Measurements from ENCODE around the gene MSANTD1. TPM values are rescaled to one million over a fixed set of nuclear protein-coding genes. Genes with fewer than 3 reads are reported as not detected.

The MSANTD1 gene
- total RNA-seq, 1 donor from 2014 or later = 1.7 TPM

DNA sequence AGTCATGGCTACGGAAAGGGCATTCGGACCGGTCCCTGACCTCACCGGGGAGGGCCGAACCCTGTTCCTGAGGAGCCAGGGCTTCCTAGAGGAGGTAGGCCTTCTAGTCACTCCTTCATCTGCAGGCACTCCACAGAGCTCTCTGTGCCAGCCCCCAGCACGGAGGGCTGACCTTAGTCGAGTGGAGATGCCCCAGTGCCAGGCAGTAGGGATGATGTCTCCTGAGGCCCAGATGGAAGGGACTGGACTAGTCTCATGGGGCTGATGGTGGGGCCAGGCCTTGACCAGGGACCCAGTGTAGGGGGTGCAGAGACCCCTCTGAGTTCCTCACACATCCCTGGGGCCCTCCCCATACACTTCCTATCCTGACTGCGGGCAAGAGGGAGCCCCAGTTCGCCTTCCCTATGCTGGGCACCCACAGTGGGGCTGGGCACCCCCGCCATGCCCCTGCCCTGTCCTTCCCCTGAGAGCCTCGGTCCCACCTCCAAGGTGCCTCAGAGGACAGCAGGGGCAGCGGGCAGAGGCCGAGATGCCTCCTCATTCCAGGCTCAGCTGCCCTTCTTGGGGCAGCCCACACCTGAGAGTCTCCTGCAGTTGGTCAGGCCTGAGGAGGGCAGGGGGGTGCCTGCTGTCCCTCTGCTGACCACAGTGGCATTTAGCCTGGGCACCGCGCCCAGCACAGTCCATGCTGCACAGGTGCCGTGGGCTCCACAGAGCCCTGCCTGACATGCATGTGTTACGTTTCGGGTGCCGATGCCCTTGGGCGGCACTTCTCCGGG is 1.4 kb upstream of the MSANTD1 start:
- no peak for DNase-seq (ENCODE audit: low spot score)

DNA sequence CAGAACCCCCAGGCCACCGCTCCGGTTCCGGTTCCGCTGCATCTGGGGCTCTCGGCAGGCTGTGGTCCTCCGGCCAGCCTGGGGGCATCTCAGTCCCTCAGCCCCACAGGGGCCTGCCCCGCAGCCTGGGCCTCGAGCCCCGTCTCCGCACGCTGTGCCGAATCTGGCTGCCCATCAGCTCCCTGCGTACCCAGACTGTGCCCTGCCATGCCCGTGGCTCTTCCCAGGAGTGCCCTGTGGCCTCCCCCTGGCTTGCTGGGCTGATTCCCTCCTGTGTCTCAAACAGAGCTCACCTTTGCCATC is 830 bp upstream of the MSANTD1 start:
- DNase-seq (ENCODE audit: low spot score) = no peak

DNA sequence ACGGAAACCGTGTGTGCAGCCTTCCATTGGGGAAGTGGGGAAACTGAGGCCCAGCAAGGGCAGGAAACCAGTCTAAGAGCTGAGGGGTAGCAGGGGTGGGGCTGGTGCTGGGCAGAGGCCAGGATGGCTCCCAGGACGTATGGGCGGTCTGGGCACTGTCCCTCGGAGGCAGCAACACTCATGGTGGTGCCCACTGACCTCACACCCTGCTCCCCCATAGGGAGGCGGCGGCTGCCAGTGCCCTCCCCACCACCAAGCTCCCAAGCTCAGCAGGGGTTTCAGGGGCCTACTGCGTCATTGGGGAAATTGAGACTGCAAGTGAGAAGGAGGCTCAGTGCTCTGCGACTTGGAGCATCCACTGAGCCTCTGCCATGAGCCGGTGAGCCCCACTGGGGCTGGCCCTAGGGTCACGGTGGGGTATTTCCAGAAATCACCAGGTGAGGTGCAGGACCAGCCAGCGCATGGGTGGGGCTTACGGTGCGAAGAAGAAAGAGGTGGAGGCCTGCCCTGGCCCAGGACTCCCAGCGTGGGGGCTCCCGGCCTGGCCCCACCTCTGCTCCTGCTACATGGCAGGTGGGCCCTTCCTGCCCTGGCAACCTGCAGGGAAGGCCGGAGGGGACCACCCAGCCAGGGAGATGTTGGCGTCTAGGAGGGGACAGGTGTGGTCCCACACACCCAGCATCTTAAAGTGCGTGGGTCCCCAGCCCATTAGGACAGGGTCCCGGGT is 915 bp downstream of the MSANTD1 start:
- no peak for DNase-seq (ENCODE audit: low spot score)

DNA sequence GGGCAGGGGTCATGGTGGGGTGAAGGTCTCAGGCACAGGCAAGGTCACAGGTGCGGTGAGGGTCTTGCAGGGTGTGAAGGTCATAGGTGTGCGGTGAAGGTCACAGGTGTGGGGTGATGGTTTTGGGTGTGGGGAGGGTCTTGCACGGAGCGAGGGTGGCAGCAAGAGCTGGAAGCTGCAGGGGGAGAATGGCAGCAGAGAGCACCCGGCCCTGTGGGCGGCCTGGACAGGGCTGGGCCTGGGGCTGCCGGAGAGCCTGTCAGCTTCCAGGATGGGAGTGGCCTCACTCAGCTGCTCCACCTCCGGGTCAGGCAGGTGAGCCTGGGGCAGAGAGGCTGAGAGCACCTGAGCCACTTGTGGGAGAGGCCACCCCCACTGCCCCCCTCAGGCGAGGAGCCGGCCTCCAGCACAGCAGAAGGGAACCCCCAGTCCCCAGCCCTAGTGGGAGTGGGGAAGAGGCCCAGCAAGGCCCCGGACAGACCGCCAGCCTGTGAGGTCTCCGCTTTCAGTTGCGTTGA is 1.5 kb downstream of the MSANTD1 start:
- no peak for DNase-seq (ENCODE audit: low spot score)

DNA sequence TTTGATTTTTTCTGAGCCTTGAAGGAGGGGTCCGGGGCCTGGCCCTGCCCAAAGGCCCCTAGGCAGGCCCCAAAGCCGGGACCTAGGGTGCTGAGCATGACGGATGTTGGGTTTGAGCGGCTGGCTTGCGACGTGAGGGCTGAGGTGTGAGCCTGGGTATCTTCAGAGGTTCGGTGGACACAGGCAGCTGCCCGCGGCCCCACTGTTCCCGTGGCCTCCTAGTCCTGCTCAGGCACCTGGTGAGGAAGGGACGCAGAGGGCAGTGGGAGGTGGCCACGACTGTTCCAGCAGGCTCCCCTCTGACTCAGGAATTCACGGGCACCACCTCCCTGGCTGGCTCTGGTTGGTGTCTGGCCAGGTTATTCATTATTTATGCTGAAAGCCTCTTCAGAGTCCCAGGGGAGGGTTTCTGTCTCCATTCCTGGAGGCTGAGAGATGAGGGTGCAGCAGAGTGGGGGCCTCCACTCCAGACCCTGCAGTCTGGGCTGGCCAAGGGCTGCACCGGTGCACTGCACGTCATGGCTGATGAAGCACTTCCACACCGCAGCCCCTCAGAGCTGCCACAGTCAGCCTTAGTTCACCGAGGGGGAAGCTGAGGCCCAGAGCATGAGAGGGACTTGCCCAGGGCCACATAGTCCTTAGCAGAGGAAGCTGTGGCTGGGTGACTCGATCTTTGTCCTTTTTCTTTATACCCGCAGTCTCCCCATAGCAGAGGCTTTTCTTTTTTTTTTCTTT is 2.2 kb downstream of the MSANTD1 start:
- DNase-seq (ENCODE audit: low spot score) = no peak

DNA sequence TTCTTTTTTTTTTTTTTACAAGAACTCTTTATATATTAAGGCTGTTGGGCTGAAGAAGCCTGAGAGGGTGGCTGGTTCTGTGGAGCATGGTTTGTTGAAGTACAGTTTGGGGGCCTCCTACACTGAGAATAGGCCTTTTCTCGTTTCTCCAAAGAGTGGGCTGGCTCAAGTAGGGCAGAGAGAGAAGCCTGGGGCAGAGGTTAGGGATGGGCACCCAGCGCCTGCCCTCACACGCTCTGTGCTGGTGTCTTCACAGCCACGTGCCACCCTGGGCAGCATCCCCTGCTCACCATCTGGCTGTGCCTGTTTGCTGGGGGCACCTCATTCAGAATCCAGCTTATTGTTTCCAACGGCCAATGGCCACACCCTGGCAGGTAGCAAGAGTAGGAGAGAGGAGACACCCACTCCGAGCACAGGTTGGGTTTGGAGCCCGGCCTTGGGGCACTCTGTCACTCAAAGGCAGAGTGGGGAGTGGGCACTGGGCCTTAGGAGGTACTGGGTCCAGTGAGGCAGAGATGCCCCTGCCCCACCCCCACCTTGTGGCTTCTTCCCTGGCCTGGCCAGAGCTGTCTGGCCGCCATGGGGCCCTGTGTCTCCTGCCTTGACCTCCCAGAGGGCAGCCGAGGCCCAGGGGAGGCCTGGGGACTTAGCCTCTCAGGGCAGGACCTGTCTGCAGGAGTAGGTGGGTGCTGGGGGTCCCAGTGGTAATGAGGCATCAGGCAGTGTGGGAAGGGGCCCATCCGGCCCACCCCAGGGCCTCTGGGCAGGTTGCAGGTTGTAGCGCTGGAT is 2.9 kb downstream of the MSANTD1 start:
- no peak for DNase-seq (ENCODE audit: low spot score)

DNA sequence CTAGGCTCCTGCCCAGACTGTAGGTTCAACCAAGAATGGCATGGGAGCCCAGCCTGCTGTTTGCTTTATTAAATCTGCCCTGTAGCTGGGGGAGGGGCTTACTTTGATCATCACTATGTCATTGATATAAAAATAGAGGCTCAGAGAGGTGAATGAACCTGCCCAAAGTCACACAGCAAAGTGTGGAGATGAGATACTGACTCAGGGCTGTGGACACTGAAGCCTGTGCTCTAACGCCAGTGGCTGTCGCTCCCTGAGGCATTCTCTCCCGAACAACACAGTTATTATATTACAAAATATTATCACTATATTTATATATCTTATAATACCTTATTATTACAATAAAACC is 3.5 kb downstream of the MSANTD1 start:
- no peak for DNase-seq (ENCODE audit: low spot score)

DNA sequence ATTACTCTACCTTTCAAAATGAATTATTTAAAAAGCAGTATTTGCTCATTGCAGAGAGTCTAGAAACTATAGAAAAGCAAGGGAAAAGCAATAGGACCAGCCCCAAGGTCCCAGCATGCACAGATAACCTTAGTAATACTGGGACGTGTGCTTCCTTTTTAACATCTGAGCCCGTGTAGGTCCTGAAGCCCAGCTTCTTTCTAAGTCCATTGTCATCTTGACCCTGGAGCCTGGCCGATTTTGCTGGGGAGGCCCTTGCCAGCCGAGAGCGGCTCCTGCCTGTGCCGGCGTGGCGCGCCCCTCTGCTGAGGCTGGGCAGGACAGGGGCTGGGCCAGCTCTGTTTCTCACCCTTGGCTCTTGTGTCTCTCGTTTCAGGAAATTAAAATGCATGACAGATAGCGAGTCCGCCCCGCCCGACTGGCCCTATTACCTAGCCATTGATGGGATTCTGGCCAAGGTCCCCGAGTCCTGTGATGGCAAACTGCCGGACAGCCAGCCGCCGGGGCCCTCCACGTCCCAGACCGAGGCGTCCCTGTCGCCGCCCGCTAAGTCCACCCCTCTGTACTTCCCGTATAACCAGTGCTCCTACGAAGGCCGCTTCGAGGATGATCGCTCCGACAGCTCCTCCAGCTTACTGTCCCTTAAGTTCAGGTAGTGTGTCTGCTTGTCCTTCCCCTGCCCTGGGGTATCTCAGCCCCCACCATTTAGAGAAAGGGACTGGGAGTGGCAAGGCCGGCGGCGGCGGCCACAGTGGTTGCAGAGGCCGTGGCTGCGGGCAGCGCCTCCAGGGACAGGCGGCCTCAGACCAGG is 4.1 kb downstream of the MSANTD1 start:
- no peak for DNase-seq (ENCODE audit: low spot score)

DNA sequence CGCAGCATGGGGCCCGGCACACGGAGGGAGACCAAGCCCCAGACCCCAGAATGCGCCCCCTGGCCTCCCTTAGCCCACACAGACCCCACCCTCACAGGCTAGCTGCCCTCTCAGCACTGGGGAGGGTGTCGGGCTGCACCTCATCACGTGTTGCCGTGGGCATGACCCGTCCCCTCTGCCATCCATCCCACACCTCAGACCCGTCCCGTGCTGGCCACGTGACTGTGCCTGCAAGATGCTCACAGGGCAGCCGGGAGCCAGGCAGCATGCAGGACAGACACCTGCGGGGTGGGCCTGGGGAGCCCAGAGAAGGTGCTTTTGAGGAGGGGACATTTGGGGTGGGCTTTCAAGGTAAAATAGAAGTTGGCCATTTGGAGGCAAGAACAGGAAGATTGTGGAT is 4.8 kb downstream of the MSANTD1 start:
- no peak for DNase-seq (ENCODE audit: low spot score)

DNA sequence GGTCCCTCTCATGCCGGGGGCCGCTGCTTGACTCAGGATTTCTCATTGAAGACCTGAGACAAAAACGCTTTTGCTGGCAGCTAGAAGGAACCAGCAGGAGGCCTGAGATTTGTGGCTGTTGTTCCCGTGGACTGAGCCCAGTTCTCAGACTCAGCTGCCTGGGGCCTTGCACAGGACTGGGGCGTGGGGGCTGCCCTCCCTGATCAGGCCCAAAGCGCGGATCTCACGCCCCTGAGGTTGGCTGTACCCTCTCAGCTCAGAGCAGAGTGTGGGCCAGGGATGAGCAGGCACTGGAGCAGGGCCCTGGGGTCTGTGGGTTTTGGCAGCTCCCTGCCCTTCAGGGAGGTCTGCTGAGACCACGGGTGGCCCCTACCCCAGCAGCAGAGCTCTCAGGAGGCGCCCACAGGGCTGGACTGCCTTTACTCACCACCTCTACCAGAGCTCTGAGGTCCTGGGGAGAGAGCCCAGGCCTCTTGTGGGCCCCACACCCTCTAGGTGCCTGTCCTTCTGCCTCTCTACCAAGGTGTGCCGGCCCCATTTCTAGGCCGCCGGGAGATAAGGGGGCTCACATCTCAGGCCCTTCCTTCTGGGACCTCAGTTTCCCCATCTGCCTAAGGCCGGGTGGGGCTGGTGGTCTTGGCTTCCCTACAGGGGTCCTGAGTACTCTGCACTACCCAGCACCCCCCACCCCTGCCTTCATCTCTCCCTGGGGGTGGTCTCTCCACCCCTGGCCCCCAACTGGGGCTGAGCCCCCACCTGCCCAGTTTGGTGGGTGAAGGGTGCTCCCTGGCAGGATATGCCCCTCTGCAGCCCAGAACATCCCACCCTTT is 5.6 kb downstream of the MSANTD1 start:
- DNase-seq (ENCODE audit: low spot score) = no peak

DNA sequence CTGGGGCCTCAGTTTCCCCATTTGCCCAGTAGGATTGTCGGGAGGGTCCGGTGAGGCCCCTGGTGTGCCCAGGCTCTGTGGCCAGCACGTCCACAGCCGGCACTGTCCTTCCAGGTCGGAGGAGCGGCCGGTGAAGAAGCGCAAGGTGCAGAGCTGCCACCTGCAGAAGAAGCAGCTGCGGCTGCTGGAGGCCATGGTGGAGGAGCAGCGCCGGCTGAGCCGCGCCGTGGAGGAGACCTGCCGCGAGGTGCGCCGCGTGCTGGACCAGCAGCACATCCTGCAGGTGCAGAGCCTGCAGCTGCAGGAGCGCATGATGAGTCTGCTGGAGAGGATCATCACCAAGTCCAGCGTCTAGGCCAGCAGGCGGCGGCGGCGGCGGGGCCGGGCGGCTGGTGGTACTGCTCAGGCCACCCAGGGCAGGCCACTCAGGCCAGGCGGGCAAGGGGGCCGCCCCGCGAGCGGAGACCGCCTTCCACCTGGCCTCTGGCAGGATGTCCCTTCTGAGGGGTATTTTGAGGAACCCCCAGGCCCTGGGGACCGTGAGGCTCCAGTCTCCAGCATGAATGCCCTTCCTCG is 6.7 kb downstream of the MSANTD1 start:
- no peak for DNase-seq (ENCODE audit: low spot score)

DNA sequence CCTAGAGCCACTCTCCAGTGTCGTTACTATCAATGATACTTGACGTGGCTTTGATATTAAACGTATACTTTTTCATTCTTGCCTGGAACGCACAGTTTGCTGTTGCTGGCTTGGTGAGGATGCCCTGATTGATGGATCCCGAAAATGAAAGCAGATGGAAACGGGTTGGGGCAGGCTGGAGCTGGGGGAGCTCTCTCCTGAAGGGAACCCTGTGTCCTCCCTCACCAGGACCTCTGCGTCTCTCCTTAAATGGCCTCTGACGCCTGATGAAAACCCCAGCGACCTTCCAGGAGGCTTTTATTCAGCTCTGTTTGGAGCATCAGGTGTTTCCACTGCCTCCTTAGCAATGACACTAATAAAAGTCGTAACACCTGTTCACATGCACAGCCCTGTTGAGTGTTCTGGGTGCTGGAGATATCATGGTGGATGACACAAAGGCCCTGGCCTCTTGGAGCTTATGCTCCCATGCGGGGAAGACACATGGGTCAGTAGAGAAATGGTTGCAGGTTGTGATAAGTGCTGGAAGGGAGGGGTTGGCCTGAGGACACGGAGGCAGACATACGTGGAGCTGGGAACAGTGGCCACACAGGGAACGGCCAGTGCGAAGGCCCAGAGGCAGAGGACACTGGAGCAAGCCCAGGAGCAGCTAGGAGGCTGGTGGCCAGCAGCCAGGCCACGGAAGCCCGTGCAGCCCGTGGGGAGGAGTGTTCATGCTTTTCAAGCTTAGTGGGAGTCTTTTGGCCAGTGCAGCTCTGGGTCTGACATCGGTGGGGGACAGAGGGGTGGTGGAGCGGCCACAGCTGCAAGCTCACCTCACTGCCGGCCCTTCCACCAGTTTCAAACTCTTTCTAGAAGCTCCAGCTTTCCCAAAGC is 7.5 kb downstream of the MSANTD1 start:
- DNase-seq (ENCODE audit: low spot score) = no peak

DNA sequence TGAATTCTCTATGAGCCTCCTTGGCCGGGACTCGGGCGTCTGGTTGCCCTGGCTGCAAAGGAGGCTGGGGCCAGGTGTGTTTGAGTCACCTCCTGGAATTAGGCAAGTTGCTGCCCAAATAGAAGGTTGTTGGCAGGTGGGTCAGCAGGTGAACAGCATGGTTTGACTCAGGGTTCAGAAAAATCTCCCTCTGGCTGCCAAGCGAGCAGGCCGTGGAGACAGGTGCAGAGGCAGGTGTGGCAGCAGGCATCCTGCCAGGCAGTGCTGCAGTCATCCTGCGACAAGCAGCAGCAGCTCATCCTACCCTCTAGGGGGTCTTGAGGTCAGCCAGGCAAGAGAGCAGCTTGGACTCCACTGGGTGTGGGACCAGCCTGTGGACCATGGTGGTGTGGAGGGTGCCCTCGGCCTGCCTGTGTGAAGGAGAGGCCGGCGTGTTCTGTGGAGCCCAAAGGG is 8.2 kb downstream of the MSANTD1 start:
- DNase-seq (ENCODE audit: low spot score) = no peak

DNA sequence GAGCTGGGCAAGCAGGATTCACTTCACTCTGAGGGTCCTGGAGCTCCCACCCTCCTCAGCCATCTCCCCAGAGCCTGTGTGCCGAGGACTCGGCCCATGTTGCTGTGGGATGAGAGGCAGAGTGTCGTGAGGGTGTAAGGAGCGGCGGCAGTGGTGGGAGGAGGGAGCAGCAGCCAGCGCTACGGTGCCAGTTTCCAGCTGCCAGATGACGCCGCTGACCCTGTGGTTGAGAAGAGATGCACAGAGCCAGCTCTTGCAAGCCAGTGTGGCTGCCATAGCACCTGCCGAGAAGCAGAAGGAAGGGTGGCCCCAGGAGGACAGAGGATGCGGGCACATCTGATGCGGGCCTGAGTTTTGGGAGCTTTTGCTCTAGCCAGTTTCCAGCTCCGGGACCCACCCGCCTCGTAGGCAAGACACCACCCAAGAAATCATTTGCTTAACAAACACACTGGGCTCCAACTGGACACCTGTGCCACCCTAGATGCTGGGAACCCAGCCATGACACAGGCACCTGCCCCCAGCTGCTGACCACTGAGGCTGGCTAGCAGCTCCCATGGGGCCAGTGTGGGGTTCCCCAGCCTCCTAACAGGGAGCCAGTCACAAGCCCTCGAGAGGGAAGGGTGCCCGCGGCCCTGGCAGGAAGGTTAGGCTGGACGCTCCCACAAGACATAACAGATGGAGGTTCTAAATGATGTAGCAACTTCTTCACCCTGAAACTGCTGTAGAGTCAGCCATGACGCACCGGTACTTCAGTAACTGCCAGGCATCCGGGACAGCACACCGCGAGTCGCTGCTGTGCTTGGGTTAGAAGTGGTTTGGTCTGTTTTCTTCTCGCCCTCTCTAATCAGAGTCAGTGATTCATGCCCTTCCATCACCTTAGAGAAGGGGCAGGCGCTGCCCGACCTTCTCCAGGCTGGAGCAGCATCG is 8.9 kb downstream of the MSANTD1 start:
- no peak for DNase-seq (ENCODE audit: low spot score)

DNA sequence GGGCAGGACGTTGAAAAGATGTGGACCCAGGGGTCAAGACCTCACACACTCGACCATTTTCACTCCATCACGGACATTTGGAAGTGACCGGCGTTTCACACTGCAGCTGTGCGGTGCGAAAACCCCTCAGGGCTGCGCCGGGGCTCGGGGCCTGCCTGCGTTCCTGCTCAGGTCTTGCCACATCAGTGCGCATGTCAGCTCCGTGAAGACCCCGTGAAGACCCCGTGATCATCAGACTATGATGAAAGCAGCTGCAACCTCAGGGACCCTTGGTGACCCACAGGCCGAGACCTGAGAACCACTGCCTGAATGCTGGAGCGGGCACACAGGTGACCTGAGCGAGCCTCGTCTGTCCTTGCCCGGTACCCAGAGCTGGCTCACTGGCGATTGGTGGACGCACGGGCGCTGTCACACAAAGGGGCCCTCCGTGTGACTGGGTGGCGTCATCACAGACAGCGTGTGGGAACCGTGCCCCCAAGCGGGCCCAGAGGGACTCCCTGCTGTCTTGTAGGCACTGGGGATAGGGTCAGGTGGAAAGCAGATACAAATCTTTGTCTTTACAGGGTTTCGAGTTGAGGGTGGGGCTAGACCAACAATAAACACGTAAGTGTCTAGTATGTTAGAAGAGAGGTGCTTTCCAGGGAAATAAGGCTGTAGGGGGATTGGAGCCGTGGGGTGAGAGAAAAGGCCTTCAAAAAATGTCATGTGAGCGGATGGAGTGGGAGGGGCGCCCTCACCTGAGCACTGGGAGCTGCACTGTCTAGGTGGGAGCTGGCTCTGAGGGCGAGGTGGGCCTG is 12.7 kb downstream of the MSANTD1 start:
- DNase-seq (ENCODE audit: low spot score) = peak; percentile 40

DNA sequence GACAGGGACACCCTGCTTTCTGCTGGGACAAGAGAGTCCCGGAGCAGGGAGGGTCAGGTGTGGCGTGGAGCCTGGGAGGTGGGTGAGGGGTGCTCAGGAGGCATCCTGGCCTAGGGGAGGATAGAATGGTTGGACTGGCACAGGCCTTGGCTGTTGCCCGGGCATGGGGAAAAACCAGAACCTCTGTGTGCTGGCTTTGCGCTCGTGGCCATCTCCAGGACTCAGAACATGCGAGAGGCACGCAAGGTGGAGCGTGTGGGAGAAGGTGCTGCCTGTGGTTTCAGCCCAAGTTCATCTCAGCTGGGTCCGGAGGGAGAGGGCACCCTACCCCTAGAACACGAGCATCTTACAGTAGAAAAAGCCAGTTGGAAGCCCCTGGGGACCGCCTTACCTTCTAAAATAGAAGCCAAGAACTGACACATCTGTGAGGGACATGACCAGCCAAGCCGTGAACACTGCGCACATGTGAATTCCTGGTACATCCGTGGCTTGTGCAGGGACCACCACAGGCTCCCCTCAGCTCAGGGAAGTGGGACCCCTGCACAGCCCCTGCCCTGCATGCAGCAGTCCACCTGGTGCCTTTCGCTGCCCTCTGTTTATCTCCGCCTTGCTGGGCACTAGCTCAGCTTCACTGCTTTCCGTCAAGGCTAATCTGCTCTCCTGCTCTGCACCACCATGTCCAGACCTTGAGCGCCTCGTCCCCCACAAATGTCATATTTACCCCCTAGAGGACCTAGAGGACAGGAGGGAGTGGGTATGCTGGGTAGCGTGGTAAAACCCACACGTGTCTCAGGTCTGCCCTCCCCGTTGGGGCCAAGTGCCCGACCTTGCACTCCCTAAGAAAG is 13.5 kb downstream of the MSANTD1 start:
- peak; percentile 34 for DNase-seq (ENCODE audit: low spot score)

Data from ureter (tissue), 1 donor.